Stomach (tissue), 9 donors: ENCODE data around the gene WFDC13. TPM values are rescaled to one million over a fixed set of nuclear protein-coding genes. Genes with fewer than 3 reads are reported as not detected.
"Not testable (repeated sequence)": the region's sequence is repeated elsewhere in the genome, so short reads cannot be mapped to it uniquely, and the experiment has no call there.

Experiments used
- DNase-seq, 2 donors: peaks; one replicate each; pipeline versions ENCODE4 v3.0.0 to v3.0.0-alpha.2; 2013 to 2019
- H3K27ac ChIP-seq, 5 donors: fragments of 200-600 bp in 4 of 5; sonication (generic) in 4 of 5; one replicate each; pipeline ENCODE4 v1.5.1; 2013 to 2019; ENCODE audit warnings: mild to moderate bottlenecking in 1 of 5, moderate library complexity in 1 of 5
- H3K27me3 ChIP-seq, 3 donors: fragments of 200-600 bp; sonication (generic); one replicate each; pipeline ENCODE4 v1.5.1; 2017 to 2019; ENCODE audit warnings: mixed run types in 1 of 3
- H3K36me3 ChIP-seq, 4 donors: fragments of 200-600 bp; sonication (generic); 1 replicate in 3 of 4; 2 replicates in 1 of 4; pipeline ENCODE4 v1.5.1; 2016 to 2019
- H3K4me1 ChIP-seq, 4 donors: fragments of 200-600 bp; sonication (generic); one replicate each; pipeline ENCODE4 v1.5.1; 2016 to 2019
- H3K4me3 ChIP-seq, 4 donors: fragments of 200-600 bp; sonication (generic) in 3 of 4; one replicate each; pipeline ENCODE4 v1.5.1; 2016 to 2019; ENCODE audit warnings: mild to moderate bottlenecking in 1 of 4
- H3K9me3 ChIP-seq, 4 donors: fragments of 200-600 bp; sonication (generic); one replicate each; pipeline ENCODE4 v1.5.1; 2016 to 2019
- CTCF ChIP-seq, 7 experiments: fragments of 450-650 bp in 4 of 7; fragments of 200-600 bp in 3 of 7; sonication (generic) in 3 of 7; IDR thresholded peaks; one replicate each; pipeline ENCODE4 v1.5.1; 2016 to 2019; ENCODE audit warnings: antibody characterized with exemption in 7 of 7, control low read depth in 2 of 7, mild to moderate bottlenecking in 1 of 7
- EP300 ChIP-seq: sonication (generic); formaldehyde crosslinking; IDR thresholded peaks from one replicate; pipeline ENCODE4 v1.6.1; 2017; ENCODE audit warnings: antibody characterized with exemption
- POLR2A ChIP-seq, 4 donors: fragments of 450-650 bp; IDR thresholded peaks; one replicate each; pipeline ENCODE4 v1.6.1; 2016; ENCODE audit warnings: antibody characterized with exemption in 4 of 4, control low read depth in 2 of 4, mild to moderate bottlenecking in 1 of 4, moderate library complexity in 1 of 4
- POLR2AphosphoS5 ChIP-seq, 3 donors: sonication (generic); formaldehyde crosslinking; IDR thresholded peaks; one replicate each; pipeline ENCODE4 v1.6.1; 2016; ENCODE audit warnings: antibody characterized with exemption in 3 of 3
- WGBS, 5 donors: extraction: QIAGEN DNeasy Blood & Tissue Kit in 3 of 5; methylation state at CpG; one replicate each; pipeline versions ENCODE4 v1.1.5 to v1.1.7; 2013 to 2018; 5-methylcytosine and 5-hydroxymethylcytosine counted together
- intact Hi-C: fragments of 100-400 bp; cut with DNase I; formaldehyde crosslinking; loops from one replicate; pipeline ENCODE4 v1.15.1; 2023; ENCODE audit warnings: low total_unique reads
- polyA plus RNA-seq, 3 donors: library from polyadenylated mRNA; stranded (reverse); fragments of 200-250 nt; gene quantifications; one replicate each; pipeline ENCODE4 v1.2.3, GENCODE V29; 2013
- total RNA-seq, 5 donors: library from RNA; depleted of rRNA; stranded (reverse); fragments of >200 nt; gene quantifications; one replicate each; pipeline versions ENCODE4 v1.1.0 to v1.2.3, GENCODE V29; 2014 to 2016
- donor health status: healthy with polysubstance abuse.
- donor health status: Bipolar disorder and iron deficiency.
- donor health status: healthy.

Gene WFDC13
- total and polyA plus RNA-seq, 8 donors = not detected

- 53 to 61% (median 57%) methylated on average over 2 to 3 of the region's 3 CpGs for WGBS, 5 donors
These were observed 15.9 kb upstream of the WFDC13 start for GRCh38 chr20:45685896-45686295.

DNA sequence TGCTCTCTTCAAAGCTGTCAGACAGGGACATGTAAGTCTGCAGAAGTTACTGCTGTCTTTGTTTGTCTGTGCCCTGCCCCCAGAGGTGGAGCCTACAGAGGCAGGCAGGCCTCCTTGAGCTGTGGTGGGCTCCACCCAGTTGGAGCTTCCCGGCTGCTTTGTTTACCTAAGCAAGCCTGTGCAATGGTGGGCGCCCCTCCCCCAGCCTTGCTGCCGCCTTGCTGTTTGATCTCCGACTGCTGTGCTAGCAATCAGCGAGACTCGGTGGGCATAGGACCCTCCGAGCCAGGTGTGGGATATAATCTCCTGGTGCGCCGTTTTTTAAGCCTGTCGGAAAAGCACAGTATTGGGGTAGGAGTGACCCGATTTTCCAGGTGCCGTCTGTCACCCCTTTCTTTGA, 8.5 kb upstream of the WFDC13 start:
- DNase-seq, H3K27me3 ChIP-seq, H3K9me3 ChIP-seq, intact Hi-C loops, H3K4me1 ChIP-seq, H3K4me3 ChIP-seq, H3K36me3 ChIP-seq, H3K27ac ChIP-seq: not testable (repeated sequence)
- WGBS, 5 donors = 79 to 83% (median 82%) methylated on average over 10 to 12 of the region's 12 CpGs

More at GRCh38 chr20:45685896-45686295, 15.9 kb upstream of the WFDC13 start:
- DNase-seq = peak in 1 of 2 donors; percentile 7
- intact Hi-C loops = no loop called here
- H3K27me3 ChIP-seq = no peaks in the 10 kb centered on the region
- peaks cover 0 to 12% (median 5%) of the 10 kb centered on the region in 4 donors for H3K9me3 ChIP-seq
- no peak overlapping the region for H3K27ac ChIP-seq
- no peaks in the 10 kb centered on the region for H3K4me1 ChIP-seq
- TF ChIP-seq POLR2AphosphoS5 (IDR thresholded peaks at IDR 0.05) = no peak
- H3K4me3 ChIP-seq = no peak overlapping the region
- no peaks in the 10 kb centered on the region for H3K36me3 ChIP-seq

DNA sequence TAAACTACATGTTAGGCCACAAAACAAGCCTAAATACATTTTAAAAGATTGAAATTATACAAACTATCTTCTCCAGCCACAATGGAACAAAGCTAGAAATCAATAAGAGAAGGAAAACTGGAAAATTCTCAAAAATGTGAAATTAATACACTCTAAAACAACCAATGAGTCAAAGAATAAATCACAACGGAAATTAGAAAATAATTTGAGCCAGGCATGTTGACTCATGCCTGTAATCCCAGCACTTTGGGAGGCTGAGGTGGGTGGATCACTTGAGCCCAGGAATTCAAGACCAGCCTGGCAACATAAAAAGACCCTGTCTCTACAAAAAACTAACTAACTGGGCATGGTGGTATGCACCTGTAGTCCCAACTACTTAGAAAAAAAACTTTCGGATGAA, 6.3 kb upstream of the WFDC13 start:
- Histone ChIP-seq H3K4me3 (no peak overlapping the region), H3K9me3 (no peaks in the 10 kb centered on the region), H3K4me1 (no peaks in the 10 kb centered on the region), H3K27me3 (no peaks in the 10 kb centered on the region), H3K36me3 (no peaks in the 10 kb centered on the region), H3K27ac (no peak overlapping the region)
- intact Hi-C loops = no loop called here
- TF ChIP-seq POLR2AphosphoS5 (IDR thresholded peaks at IDR 0.05) (no peak), EP300 (no peak), CTCF (IDR thresholded peaks at IDR 0.05) (no peak), POLR2A (IDR thresholded peaks at IDR 0.05) (no peak)
- DNase-seq = no peak
- WGBS, 5 donors = 88 to 92% (median 90%) methylated on average over 2 of the region's 2 CpGs

DNA sequence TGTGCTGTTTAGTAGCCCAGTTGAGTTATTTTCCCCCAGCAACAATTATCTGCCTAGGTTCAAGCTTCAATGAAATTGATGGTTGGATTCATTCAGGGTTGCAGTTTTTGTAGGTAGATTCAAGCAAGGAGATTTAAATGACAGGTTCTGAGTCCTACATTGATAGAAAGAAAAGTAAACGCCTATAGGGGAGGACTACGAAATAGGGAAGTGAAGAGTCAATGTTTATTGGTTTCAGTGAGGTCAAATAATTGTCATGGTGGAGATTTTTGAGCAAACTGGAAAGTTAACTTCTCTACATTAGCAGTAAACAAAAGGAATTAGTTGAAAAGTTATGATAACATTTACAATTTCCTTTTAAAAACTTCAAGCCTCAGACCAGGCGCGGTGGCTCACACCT, 734 bp upstream of the WFDC13 start:
- DNase-seq = no peak
- WGBS, 5 donors = 34 to 57% (median 47%) methylated on average over 4 of the region's 4 CpGs
- H3K4me1 ChIP-seq = no peaks in the 10 kb centered on the region
- TF ChIP-seq EP300 (no peak), POLR2A (IDR thresholded peaks at IDR 0.05) (no peak), POLR2AphosphoS5 (IDR thresholded peaks at IDR 0.05) (no peak), CTCF (IDR thresholded peaks at IDR 0.05) (no peak)
- H3K9me3 ChIP-seq = no peaks in the 10 kb centered on the region
- no peaks in the 10 kb centered on the region for H3K27me3 ChIP-seq
- no peak overlapping the region for H3K27ac ChIP-seq
- H3K4me3 ChIP-seq = no peak overlapping the region
- no peaks in the 10 kb centered on the region for H3K36me3 ChIP-seq
- intact Hi-C loops = no loop called here

DNA sequence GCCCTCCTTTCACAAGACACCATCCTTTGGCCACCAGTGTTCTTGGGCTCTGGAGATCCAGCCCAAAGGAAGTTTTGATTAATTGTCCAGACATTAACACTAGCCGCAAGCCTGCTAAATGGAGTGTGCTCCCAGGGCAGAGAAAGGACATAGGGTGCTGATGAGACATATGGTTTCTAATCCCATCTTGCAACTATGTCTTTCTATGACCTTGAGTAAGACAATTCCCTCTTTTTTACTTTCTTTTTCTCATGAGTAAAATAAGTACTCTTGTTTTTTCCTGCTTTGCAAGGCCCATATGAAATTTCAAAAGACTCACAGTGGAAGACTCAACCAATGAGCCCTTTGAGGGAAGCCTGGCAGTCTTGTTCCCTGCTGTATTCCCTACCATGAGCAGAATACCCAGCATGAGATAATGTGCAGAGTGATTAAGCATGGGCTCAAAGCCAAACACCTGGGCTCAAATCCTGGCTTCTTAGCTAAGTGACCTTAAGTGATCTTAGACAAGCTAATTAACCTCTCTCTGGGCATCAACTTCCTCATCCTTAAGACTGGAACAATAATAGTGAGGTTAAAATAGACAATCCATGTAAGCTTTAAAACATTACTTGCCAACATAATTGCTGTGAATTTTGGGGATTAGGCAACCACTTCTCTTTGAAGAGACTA, 3.3 kb downstream of the WFDC13 start, which contains the start of gene WFDC10B:
WFDC10B (minus strand) TSS at position 51 of the 669 bp plus-strand sequence. CDS start 19,027 bp downstream, outside the sequence.
- WGBS, 5 donors = 78 to 96% (median 90%) methylated on average over 1 of the region's 1 CpG
- no peak for TF ChIP-seq POLR2AphosphoS5 (IDR thresholded peaks at IDR 0.05)
- TF ChIP-seq POLR2A (IDR thresholded peaks at IDR 0.05) = no peak
- no peak for TF ChIP-seq EP300
- no peak for TF ChIP-seq CTCF (IDR thresholded peaks at IDR 0.05)
- peak in 1 of 2 donors; percentile 10 for DNase-seq

DNA sequence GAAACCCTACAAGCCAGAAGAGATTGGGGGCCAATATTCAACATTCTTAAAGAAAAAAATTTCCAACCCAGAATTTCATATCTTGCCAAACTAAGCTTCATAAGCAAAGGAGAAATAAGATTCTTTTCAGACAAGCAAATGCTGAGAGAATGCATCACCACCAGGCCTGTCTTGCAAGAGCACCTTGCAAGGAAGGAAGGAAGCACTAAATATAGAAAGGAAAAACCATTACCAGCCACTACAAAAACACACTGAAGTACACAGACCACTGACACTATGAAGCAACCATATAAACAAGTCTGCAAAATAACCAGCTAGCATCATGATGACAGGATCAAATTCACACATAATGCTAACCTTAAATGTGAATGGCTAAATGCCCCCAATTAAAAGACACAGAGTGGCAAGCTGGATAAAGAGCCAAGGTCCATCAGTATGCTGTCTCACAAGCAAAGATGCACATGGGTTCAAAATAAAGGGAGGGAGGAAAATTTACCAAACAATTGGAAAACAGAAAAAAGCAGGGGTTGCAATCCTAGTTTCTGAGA, 14.4 kb downstream of the WFDC13 start:
- peaks cover 0 to 11% (median 0%) of the 10 kb centered on the region in 3 donors for H3K27me3 ChIP-seq
- H3K27ac ChIP-seq, H3K9me3 ChIP-seq, H3K36me3 ChIP-seq, H3K4me1 ChIP-seq, intact Hi-C loops, H3K4me3 ChIP-seq: not testable (repeated sequence)
- DNase-seq = peak in 1 of 2 donors; percentile 2

More for the DNA sequence above, 3.3 kb downstream of the WFDC13 start, which contains the start of gene WFDC10B:
- intact Hi-C loops = no loop called here
- Histone ChIP-seq H3K9me3 (no peaks in the 10 kb centered on the region), H3K4me1 (no peaks in the 10 kb centered on the region), H3K27me3 (peaks cover 0 to 5% (median 4%) of the 10 kb centered on the region in 3 donors), H3K27ac (no peak within 1 kb of the TSS), H3K4me3 (no peak within 1 kb of the TSS), H3K36me3 (no peaks in the 10 kb centered on the region)
